ENCODE results near the gene SHISA8. TPM values are rescaled to one million over a fixed set of nuclear protein-coding genes. Genes with fewer than 3 reads are reported as not detected.
"Not testable (repeated sequence)": the region's sequence is repeated elsewhere in the genome, so short reads cannot be mapped to it uniquely, and the experiment has no call there.

The SHISA8 gene
- total RNA-seq, 1 donor from 2014 or later, result not detected

DNA sequence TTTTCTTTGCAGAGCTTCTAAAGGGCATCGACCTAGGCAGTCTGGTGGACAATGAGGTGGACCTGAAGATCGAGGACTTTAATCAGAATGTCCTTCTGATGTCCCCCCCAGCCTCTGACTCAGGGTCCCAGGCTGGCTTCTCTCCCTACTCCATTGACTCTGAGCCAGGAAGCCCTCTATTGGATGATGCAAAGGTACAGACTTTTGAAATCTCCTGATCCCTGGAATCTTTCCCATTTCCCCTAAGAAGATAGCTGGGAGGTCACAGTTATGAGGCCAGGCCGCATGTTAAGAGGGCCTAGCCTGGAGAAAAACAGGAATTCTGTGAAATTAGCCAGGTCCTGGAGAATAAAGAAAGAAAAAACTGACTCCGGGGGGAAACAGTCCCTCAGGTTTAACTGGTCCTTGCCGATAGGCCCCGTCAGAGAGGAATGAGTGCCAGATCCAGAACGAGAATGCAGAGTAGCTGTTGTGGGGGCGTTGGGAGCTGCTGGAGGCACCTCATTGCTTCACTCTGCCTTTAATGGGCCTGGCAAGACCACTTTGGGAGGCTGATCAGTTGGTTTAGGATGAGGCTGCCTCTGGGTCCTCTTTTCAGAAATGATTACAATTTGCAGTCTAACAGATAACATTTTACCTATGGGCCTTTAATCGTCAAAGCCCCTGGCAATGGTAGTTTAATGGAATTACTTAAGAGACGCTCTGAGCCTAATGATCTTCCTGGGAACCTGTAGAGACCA is 39.2 kb downstream of the SHISA8 start:
- H3K27me3 ChIP-seq (ENCODE audit: low read depth), result no peaks in the 10 kb centered on the region
- TF ChIP-seq, protein P1, sequence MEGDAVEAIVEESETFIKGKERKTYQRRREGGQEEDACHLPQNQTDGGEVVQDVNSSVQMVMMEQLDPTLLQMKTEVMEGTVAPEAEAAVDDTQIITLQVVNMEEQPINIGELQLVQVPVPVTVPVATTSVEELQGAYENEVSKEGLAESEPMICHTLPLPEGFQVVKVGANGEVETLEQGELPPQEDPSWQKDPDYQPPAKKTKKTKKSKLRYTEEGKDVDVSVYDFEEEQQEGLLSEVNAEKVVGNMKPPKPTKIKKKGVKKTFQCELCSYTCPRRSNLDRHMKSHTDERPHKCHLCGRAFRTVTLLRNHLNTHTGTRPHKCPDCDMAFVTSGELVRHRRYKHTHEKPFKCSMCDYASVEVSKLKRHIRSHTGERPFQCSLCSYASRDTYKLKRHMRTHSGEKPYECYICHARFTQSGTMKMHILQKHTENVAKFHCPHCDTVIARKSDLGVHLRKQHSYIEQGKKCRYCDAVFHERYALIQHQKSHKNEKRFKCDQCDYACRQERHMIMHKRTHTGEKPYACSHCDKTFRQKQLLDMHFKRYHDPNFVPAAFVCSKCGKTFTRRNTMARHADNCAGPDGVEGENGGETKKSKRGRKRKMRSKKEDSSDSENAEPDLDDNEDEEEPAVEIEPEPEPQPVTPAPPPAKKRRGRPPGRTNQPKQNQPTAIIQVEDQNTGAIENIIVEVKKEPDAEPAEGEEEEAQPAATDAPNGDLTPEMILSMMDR (IDR thresholded peaks at IDR 0.05), result no peak
- DNase-seq, result no peak
- no peak overlapping the region for H3K27ac ChIP-seq
- no peak overlapping the region for H3K4me3 ChIP-seq
- H3K9me3 ChIP-seq, result no peaks in the 10 kb centered on the region
- intact Hi-C loops (cut with DNase I), result no loop called here
- no peak for ATAC-seq
- no peaks in the 10 kb centered on the region for H3K4me1 ChIP-seq
- peaks cover 100% of the 10 kb centered on the region for H3K36me3 ChIP-seq

DNA sequence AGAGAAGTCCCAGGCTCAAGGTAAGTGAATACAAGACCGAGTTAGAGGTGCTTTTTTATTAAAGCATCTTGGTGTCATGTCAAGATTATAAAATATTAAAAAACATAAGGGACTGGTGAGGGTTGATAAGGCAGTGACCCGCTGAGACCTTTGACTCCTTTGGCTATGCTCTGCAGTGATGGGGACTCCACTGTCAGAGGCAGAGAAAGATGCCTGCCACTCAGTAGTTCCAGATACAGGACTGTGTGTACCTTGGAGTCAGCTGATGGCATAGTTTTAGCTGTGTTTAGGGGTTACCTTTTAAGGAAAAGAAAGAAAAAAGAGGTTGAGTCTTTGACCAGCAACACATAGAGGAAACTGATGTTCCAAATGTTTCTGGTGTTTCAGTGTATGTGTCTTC is 40.8 kb downstream of the SHISA8 start:
- Histone ChIP-seq H3K27ac (no peak overlapping the region), H3K4me1 (no peaks in the 10 kb centered on the region), H3K27me3 (ENCODE audit: low read depth) (no peaks in the 10 kb centered on the region), H3K9me3 (no peaks in the 10 kb centered on the region), H3K4me3 (no peak overlapping the region), H3K36me3 (peaks cover 100% of the 10 kb centered on the region)
- DNase-seq, result no peak
- intact Hi-C loops (cut with DNase I), result no loop called here
- TF ChIP-seq, protein P1 (IDR thresholded peaks at IDR 0.05), result no peak
- no peak for ATAC-seq

DNA sequence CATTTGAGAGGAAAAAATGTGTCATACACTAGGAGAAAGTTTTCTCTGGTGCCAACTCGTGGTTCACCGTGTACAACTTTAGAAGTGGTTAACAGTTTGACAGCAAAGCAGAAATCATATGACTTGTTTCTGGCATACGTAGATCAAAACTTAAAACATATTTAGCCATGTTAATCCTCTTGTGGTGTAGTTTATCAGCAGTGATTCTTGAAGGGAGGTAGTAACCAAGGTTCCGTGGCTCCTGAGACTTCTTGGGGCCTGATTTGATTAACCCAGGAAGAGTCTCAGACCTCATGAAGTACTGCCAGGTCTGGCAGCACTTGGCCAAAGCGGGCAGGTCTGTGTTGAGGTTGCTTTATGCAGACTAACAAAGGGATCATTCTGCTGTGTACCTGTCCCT is 41.5 kb downstream of the SHISA8 start:
- Histone ChIP-seq H3K4me1 (no peaks in the 10 kb centered on the region), H3K9me3 (no peaks in the 10 kb centered on the region), H3K27me3 (ENCODE audit: low read depth) (no peaks in the 10 kb centered on the region), H3K4me3 (no peak overlapping the region), H3K36me3 (peaks cover 100% of the 10 kb centered on the region), H3K27ac (no peak overlapping the region)
- TF ChIP-seq, protein P1 (IDR thresholded peaks at IDR 0.05), result no peak
- DNase-seq, result no peak
- ATAC-seq, result no peak
- intact Hi-C loops (cut with DNase I), result no loop called here

DNA sequence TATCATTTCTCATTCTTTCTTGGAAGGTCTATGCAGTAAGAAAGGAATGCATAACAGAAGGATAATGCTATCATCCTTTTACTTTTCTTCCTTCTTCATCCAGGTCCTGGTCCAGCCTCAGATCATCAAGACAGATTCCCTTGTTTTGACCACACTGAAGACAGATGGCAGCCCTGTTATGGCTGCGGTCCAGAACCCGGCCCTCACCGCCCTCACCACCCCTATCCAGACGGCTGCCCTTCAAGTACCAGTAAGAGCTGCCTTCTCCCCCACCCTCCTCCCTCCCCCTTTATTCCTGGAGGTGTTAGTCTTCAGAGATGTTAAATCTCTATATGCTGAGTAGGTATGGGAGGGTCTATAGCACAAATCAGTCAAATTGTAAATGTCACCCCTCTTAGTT is 44.1 kb downstream of the SHISA8 start:
- H3K36me3 ChIP-seq, result peaks cover 93% of the 10 kb centered on the region

DNA sequence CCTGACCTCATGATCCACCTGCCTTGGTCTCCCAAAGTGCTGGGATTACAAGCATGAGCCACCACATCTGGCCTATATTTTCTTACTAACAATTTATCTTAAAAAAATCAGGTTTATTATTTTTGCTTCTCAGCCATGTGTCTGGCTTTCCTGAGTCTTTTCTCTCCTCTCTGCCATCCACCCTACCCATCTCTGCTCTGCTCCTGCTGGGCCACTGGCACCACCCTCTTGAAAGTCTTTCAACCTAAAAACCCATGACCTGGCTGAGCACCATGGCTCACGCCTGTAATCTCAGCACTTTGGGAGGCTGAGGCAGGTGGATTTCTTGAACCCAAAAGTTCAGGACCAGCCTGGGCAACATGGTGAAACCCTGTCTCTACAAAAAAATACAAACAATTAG is 44.8 kb downstream of the SHISA8 start:
- H3K36me3 ChIP-seq, result peaks cover 86% of the 10 kb centered on the region
- ATAC-seq; H3K9me3 ChIP-seq; intact Hi-C loops (cut with DNase I); H3K4me1 ChIP-seq; H3K27me3 ChIP-seq (ENCODE audit: low read depth); H3K27ac ChIP-seq; H3K4me3 ChIP-seq; DNase-seq: not testable (repeated sequence)

More for the DNA sequence above, 44.1 kb downstream of the SHISA8 start:
- no peak overlapping the region for H3K4me3 ChIP-seq
- ATAC-seq (no peak), DNase-seq (no peak)
- TF ChIP-seq, protein P1 (IDR thresholded peaks at IDR 0.05), result no peak
- H3K27ac ChIP-seq, result no peak overlapping the region
- no peaks in the 10 kb centered on the region for H3K27me3 ChIP-seq (ENCODE audit: low read depth)
- H3K4me1 ChIP-seq, result no peaks in the 10 kb centered on the region
- intact Hi-C loops (cut with DNase I), result no loop called here
- H3K9me3 ChIP-seq, result no peaks in the 10 kb centered on the region

DNA sequence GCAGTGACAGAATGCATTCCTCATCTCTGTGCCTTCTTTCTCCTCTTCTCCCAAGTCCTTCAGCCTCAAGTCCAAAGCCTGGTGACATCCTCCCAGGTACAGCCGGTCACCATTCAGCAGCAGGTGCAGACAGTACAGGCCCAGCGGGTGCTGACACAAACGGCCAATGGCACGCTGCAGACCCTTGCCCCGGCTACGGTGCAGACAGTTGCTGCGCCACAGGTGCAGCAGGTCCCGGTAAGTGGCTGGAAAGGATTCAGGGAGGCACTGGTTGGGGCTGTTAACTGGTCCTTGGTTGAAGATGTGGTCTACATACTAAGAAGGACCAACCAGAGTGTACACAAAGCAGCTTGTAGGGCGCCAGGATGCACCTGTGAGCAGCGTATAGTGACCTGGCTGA is 46.3 kb downstream of the SHISA8 start:
- TF ChIP-seq, protein P1 (IDR thresholded peaks at IDR 0.05), result no peak

More for the DNA sequence above, 46.3 kb downstream of the SHISA8 start:
- ATAC-seq (no peak), DNase-seq (no peak)
- no peak overlapping the region for H3K4me3 ChIP-seq
- no peaks in the 10 kb centered on the region for H3K27me3 ChIP-seq (ENCODE audit: low read depth)
- H3K9me3 ChIP-seq, result no peaks in the 10 kb centered on the region
- H3K36me3 ChIP-seq, result peaks cover 71% of the 10 kb centered on the region
- no peaks in the 10 kb centered on the region for H3K4me1 ChIP-seq
- intact Hi-C loops (cut with DNase I), result no loop called here
- H3K27ac ChIP-seq, result no peak overlapping the region

All from lower lobe of right lung (tissue), 2 donors.